ENCODE measurements around the gene DAGLA.

DNA sequence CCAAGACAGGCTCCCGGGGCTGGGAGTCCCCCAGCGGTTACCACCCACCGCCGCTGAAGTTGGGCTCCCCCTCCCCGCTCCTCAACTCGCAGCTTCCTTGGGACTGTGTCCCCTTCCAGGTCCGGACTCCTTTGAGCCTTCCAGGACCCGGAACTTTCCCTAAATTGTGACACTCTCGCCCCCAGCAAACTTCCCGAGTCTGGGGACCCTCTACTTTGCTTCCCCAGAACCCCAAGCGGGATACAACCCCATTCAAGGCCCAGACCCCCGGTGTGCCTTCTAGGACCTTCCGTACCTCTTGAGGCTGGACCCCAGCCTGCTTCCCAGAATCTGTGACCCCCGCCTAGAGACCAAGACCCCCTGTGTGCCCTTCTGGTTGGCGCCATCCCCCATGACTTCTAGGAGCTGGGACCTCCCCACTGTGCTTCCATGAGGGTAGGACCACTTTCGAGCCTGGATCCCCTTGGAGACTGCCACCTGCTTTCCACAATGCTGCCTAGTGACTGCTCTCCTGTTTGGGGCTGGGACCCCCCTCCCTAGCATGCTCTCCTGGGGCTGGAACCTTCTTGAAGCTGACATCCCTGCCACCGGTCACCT, 72.8 kb downstream of the DAGLA start:
- TF ChIP-seq POLR2A (IDR thresholded peaks at IDR 0.05), result no peak
- TF ChIP-seq, protein P1, sequence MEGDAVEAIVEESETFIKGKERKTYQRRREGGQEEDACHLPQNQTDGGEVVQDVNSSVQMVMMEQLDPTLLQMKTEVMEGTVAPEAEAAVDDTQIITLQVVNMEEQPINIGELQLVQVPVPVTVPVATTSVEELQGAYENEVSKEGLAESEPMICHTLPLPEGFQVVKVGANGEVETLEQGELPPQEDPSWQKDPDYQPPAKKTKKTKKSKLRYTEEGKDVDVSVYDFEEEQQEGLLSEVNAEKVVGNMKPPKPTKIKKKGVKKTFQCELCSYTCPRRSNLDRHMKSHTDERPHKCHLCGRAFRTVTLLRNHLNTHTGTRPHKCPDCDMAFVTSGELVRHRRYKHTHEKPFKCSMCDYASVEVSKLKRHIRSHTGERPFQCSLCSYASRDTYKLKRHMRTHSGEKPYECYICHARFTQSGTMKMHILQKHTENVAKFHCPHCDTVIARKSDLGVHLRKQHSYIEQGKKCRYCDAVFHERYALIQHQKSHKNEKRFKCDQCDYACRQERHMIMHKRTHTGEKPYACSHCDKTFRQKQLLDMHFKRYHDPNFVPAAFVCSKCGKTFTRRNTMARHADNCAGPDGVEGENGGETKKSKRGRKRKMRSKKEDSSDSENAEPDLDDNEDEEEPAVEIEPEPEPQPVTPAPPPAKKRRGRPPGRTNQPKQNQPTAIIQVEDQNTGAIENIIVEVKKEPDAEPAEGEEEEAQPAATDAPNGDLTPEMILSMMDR (IDR thresholded peaks at IDR 0.05), result no peak

Data from tibial nerve (tissue), 3 donors.